ENCODE measurements around the gene PIBF1. TPM values are rescaled to one million over a fixed set of nuclear protein-coding genes. Genes with fewer than 3 reads are reported as not detected.

The PIBF1 gene
- total and polyA plus RNA-seq, 2 of the 4 experiments (the other 2 are of a cell fraction): 5.1 to 13.3 TPM

GRCh38 chr13:72853000-72853399 is 71.1 kb downstream of the PIBF1 start:
- H3K36me3 ChIP-seq (ENCODE audit: control insufficient read depth, insufficient read depth, low read length): peaks cover 13% of the 10 kb centered on the region; the same call in 1 of the 2 replicates
- ChIA-PET POLR2A (ENCODE audit: unreplicated experiment) (no interaction called here), CTCF (interaction anchor here (0.6 kb wide), 1 partner anchor 351 kb away, joined by 7 read pairs; no protein-coding TSS in a partner anchor)

More at GRCh38 chr13:72853000-72853399, 71.1 kb downstream of the PIBF1 start:
- no peak for TF ChIP-seq SMC3 (IDR thresholded peaks at IDR 0.05; ENCODE audit: low read depth, low read length)
- TF ChIP-seq CEBPB (IDR thresholded peaks at IDR 0.05; ENCODE audit: low read depth, low read length): peak; percentile 16; the same call in 1 of the 2 replicates
- TF ChIP-seq POLR2A (IDR thresholded peaks at IDR 0.05; ENCODE audit: low read depth, low read length): no peak
- intact Hi-C loops (cut with micrococcal nuclease): no loop called here
- Histone ChIP-seq H3K9me3 (ENCODE audit: control insufficient read depth, insufficient read depth, low read length) (no peaks in the 10 kb centered on the region), H2AK9ac (replicated peaks; ENCODE audit: low read depth, low read length, poor library complexity) (no peak overlapping the region), H3K4me1 (ENCODE audit: control insufficient read depth, insufficient read depth, low read length) (no peaks in the 10 kb centered on the region), H3K18ac (ENCODE audit: low read depth, low read length) (no peak overlapping the region), H2BK20ac (ENCODE audit: low read depth, low read length) (no peak overlapping the region), H4K91ac (ENCODE audit: insufficient read depth, low read depth, low read length) (no peak overlapping the region), H4K20me1 (ENCODE audit: insufficient read depth, low read length) (no peaks in the 10 kb centered on the region), H4K8ac (ENCODE audit: low read depth in 2 of 2, low read length in 2 of 2) (no peak overlapping the region), H3K56ac (ENCODE audit: extremely low read depth, insufficient read depth, low read length) (no peak overlapping the region), H2BK120ac (ENCODE audit: low read depth, low read length) (no peak overlapping the region), H4K5ac (ENCODE audit: low read depth, low read length) (no peak overlapping the region), H3K23ac (ENCODE audit: low read depth, low read length) (no peak overlapping the region), H2AK5ac (ENCODE audit: low read depth, low read length) (no peak overlapping the region), H3K14ac (replicated peaks; ENCODE audit: low read depth, low read length) (no peak overlapping the region), H2BK5ac (ENCODE audit: low read depth, low read length, poor library complexity, severe bottlenecking) (no peak overlapping the region), H3K27ac (ENCODE audit: insufficient read depth, low read length) (no peak overlapping the region), H3K27me3 (ENCODE audit: control insufficient read depth, insufficient read depth, low read length) (no peaks in the 10 kb centered on the region), H3K79me1 (ENCODE audit: low read depth in 1 of 2, low read length in 2 of 2) (peaks cover 0 to 2% of the 10 kb centered on the region in 2 experiments; a peak in 1 of 4 replicates), H3K4ac (ENCODE audit: low read depth, low read length) (no peak overlapping the region), H3K9me1 (ENCODE audit: insufficient read depth, low read length) (peaks cover 2% of the 10 kb centered on the region; the same call in 1 of the 2 replicates), H2BK15ac (ENCODE audit: low read depth, low read length) (no peak overlapping the region), H3K4me3 (ENCODE audit: insufficient read depth, low read depth, low read length) (no peak overlapping the region), H2AFZ (replicated peaks; ENCODE audit: low read length, poor library complexity) (no peak overlapping the region), H3K4me2 (ENCODE audit: low read depth, low read length) (no peak overlapping the region), H3K9ac (ENCODE audit: low read depth, low read length) (no peak overlapping the region)
- DNase-seq (peak; percentile 10), ATAC-seq (ENCODE audit: low read depth) (no peak)
- dilution Hi-C loops (cut with HindIII; ENCODE audit: low sequenced_read_pairs, unreplicated experiment): no loop called here
- 50% methylated on average over 1 of the region's 1 CpG; no CpG with 5 or more reads in 1 of the 2 experiments for WGBS, 2 experiments (ENCODE audit: extremely low coverage in 2 of 2, insufficient read length in 1 of 2)
- BruUV-seq (replicated peaks): no TSS peak
- in situ Hi-C loops (cut with MboI; ENCODE audit: low sequenced_read_pairs): no loop called here

Data from IMR-90 (cell line).